Ascending aorta (tissue), 2 donors: ENCODE results near the gene FLT3. TPM values are rescaled to one million over a fixed set of nuclear protein-coding genes. Genes with fewer than 3 reads are reported as not detected.

Source experiments
- DNase-seq, 2 donors: peaks; one replicate each; pipeline ENCODE4 v3.0.0-alpha.2; 2019; ENCODE audit warnings: low spot score in 2 of 2
- H3K27ac ChIP-seq, 2 donors: fragments of 200-600 bp; sonication (generic); one replicate each; pipeline ENCODE4 v1.5.1; 2016 to 2017; ENCODE audit warnings: mild to moderate bottlenecking in 1 of 2
- H3K27me3 ChIP-seq: fragments of 200-600 bp; sonication (generic); one replicate; pipeline ENCODE4 v1.5.1; 2017
- H3K36me3 ChIP-seq, 2 donors: fragments of 200-600 bp; sonication (generic); one replicate each; pipeline ENCODE4 v1.5.1; 2016
- H3K4me1 ChIP-seq, 2 donors: fragments of 200-600 bp; sonication (generic); one replicate each; pipeline ENCODE4 v1.5.1; 2016 to 2017; ENCODE audit warnings: mild to moderate bottlenecking in 1 of 2
- H3K4me3 ChIP-seq, 2 donors: fragments of 200-600 bp; sonication (generic); one replicate each; pipeline ENCODE4 v1.5.1; 2016 to 2017; ENCODE audit warnings: mild to moderate bottlenecking in 1 of 2
- H3K9me3 ChIP-seq, 2 donors: fragments of 200-600 bp; sonication (generic); one replicate each; pipeline ENCODE4 v1.5.1; 2016
- CTCF ChIP-seq, 3 experiments: fragments of 200-600 bp in 2 of 3; fragments of 450-650 bp in 1 of 3; sonication (generic) in 2 of 3; IDR thresholded peaks; one replicate each; pipeline ENCODE4 v1.5.1; 2016 to 2019; ENCODE audit warnings: antibody characterized with exemption in 3 of 3, mild to moderate bottlenecking in 1 of 3, moderate library complexity in 1 of 3
- intact Hi-C: fragments of 100-400 bp; cut with DNase I; formaldehyde crosslinking; loops from one replicate; pipeline ENCODE4 v1.15.1; 2023
- total RNA-seq: library from RNA; depleted of rRNA; stranded (reverse); fragments of >200 nt; gene quantifications from one replicate; pipeline ENCODE4 v1.1.0, GENCODE V29; 2016

FLT3 gene
- total RNA-seq, 1 donor from 2014 or later, result not detected

GRCh38 chr13:28056426-28056825, 44.0 kb downstream of the FLT3 start:
- Histone ChIP-seq H3K27ac (no peak overlapping the region), H3K36me3 (no peaks in the 10 kb centered on the region), H3K27me3 (no peaks in the 10 kb centered on the region), H3K4me1 (no peaks in the 10 kb centered on the region), H3K9me3 (no peaks in the 10 kb centered on the region), H3K4me3 (no peak overlapping the region)
- intact Hi-C loops, result no loop called here
- no peak for TF ChIP-seq CTCF (IDR thresholded peaks at IDR 0.05)
- no peak for DNase-seq

- Histone ChIP-seq H3K27ac (no peak overlapping the region), H3K9me3 (no peaks in the 10 kb centered on the region), H3K27me3 (no peaks in the 10 kb centered on the region), H3K36me3 (no peaks in the 10 kb centered on the region), H3K4me3 (no peak overlapping the region), H3K4me1 (no peaks in the 10 kb centered on the region)
- DNase-seq, result no peak
- no peak for TF ChIP-seq CTCF (IDR thresholded peaks at IDR 0.05)
- intact Hi-C loops, result no loop called here
Observed at GRCh38 chr13:28055357-28055756, 45.0 kb downstream of the FLT3 start.

- no peak for TF ChIP-seq CTCF (IDR thresholded peaks at IDR 0.05)
- Histone ChIP-seq H3K27me3 (no peaks in the 10 kb centered on the region), H3K36me3 (no peaks in the 10 kb centered on the region), H3K4me1 (no peaks in the 10 kb centered on the region), H3K27ac (no peak overlapping the region), H3K9me3 (no peaks in the 10 kb centered on the region), H3K4me3 (no peak overlapping the region)
- no peak for DNase-seq
- intact Hi-C loops, result no loop called here
Observed at GRCh38 chr13:28052945-28053344, 47.4 kb downstream of the FLT3 start.

GRCh38 chr13:28049880-28050875, 50.2 kb downstream of the FLT3 start:
- no peak for TF ChIP-seq CTCF (IDR thresholded peaks at IDR 0.05)
- no peaks in the 10 kb centered on the region for H3K9me3 ChIP-seq
- H3K4me3 ChIP-seq, result no peak overlapping the region
- no peaks in the 10 kb centered on the region for H3K4me1 ChIP-seq
- no peaks in the 10 kb centered on the region for H3K36me3 ChIP-seq
- DNase-seq, result no peak
- intact Hi-C loops, result no loop called here
- H3K27me3 ChIP-seq, result no peaks in the 10 kb centered on the region
- no peak overlapping the region for H3K27ac ChIP-seq

GRCh38 chr13:28049215-28049614, 51.2 kb downstream of the FLT3 start:
- TF ChIP-seq CTCF (IDR thresholded peaks at IDR 0.05), result no peak
- no peak overlapping the region for H3K4me3 ChIP-seq
- H3K27me3 ChIP-seq, result no peaks in the 10 kb centered on the region
- no peaks in the 10 kb centered on the region for H3K36me3 ChIP-seq
- no peaks in the 10 kb centered on the region for H3K4me1 ChIP-seq
- H3K9me3 ChIP-seq, result no peaks in the 10 kb centered on the region
- intact Hi-C loops, result no loop called here
- no peak overlapping the region for H3K27ac ChIP-seq
- DNase-seq, result no peak
